ENCODE measurements around the gene RPS14. TPM values are rescaled to one million over a fixed set of nuclear protein-coding genes. Genes with fewer than 3 reads are reported as not detected.

The RPS14 gene
- total RNA-seq, 1 donor from 2014 or later, result 1,465 TPM

- peak; percentile 58 for TF ChIP-seq CTCF (IDR thresholded peaks at IDR 0.05; ENCODE audit: partially characterized antibody, unreplicated experiment)
- Mint-ChIP-seq H3K4me1 (ENCODE audit: low read depth, unreplicated experiment) (no peaks in the 10 kb centered on the region), H3K4me3 (ENCODE audit: unreplicated experiment) (no peak overlapping the region), H3K27ac (ENCODE audit: unreplicated experiment) (no peak overlapping the region), H3K9me3 (ENCODE audit: unreplicated experiment) (peaks cover 4% of the 10 kb centered on the region), H3K27me3 (ENCODE audit: unreplicated experiment) (no peaks in the 10 kb centered on the region), H3K36me3 (ENCODE audit: unreplicated experiment) (peaks cover 5% of the 10 kb centered on the region)
- DNase-seq, result peak; percentile 58
Observed at GRCh38 chr5:150438873-150439546, 10.5 kb downstream of the RPS14 start.

GRCh38 chr5:150436141-150436680, 13.3 kb downstream of the RPS14 start:
- H3K27ac Mint-ChIP-seq (ENCODE audit: unreplicated experiment), result no peak overlapping the region
- no peaks in the 10 kb centered on the region for H3K36me3 Mint-ChIP-seq (ENCODE audit: unreplicated experiment)
- no peaks in the 10 kb centered on the region for H3K9me3 Mint-ChIP-seq (ENCODE audit: unreplicated experiment)
- peak; percentile 91 for TF ChIP-seq CTCF (IDR thresholded peaks at IDR 0.05; ENCODE audit: partially characterized antibody, unreplicated experiment)
- H3K4me1 Mint-ChIP-seq (ENCODE audit: low read depth, unreplicated experiment), result no peaks in the 10 kb centered on the region
- DNase-seq, result peak; percentile 91
- H3K4me3 Mint-ChIP-seq (ENCODE audit: unreplicated experiment), result no peak overlapping the region
- peaks cover 3% of the 10 kb centered on the region for H3K27me3 Mint-ChIP-seq (ENCODE audit: unreplicated experiment)

- peaks cover 4% of the 10 kb centered on the region for H3K36me3 Mint-ChIP-seq (ENCODE audit: unreplicated experiment)
- DNase-seq, result no peak
- peaks cover 2% of the 10 kb centered on the region for H3K9me3 Mint-ChIP-seq (ENCODE audit: unreplicated experiment)
- H3K27ac Mint-ChIP-seq (ENCODE audit: unreplicated experiment), result no peak overlapping the region
- no peaks in the 10 kb centered on the region for H3K4me1 Mint-ChIP-seq (ENCODE audit: low read depth, unreplicated experiment)
- TF ChIP-seq CTCF (IDR thresholded peaks at IDR 0.05; ENCODE audit: partially characterized antibody, unreplicated experiment), result no peak
- H3K27me3 Mint-ChIP-seq (ENCODE audit: unreplicated experiment), result peaks cover 5% of the 10 kb centered on the region
- no peak overlapping the region for H3K4me3 Mint-ChIP-seq (ENCODE audit: unreplicated experiment)
Observed at GRCh38 chr5:150434464-150434863, 15.1 kb downstream of the RPS14 start.

- H3K9me3 Mint-ChIP-seq (ENCODE audit: unreplicated experiment), result peaks cover 2% of the 10 kb centered on the region
- H3K27me3 Mint-ChIP-seq (ENCODE audit: unreplicated experiment), result peaks cover 8% of the 10 kb centered on the region
- H3K4me1 Mint-ChIP-seq (ENCODE audit: low read depth, unreplicated experiment), result no peaks in the 10 kb centered on the region
- no peak overlapping the region for H3K4me3 Mint-ChIP-seq (ENCODE audit: unreplicated experiment)
- peaks cover 5% of the 10 kb centered on the region for H3K36me3 Mint-ChIP-seq (ENCODE audit: unreplicated experiment)
- TF ChIP-seq CTCF (IDR thresholded peaks at IDR 0.05; ENCODE audit: partially characterized antibody, unreplicated experiment), result no peak
- DNase-seq, result no peak
- H3K27ac Mint-ChIP-seq (ENCODE audit: unreplicated experiment), result no peak overlapping the region
Observed at GRCh38 chr5:150431574-150431973, 18.0 kb downstream of the RPS14 start.

- Mint-ChIP-seq H3K27ac (ENCODE audit: unreplicated experiment) (no peak overlapping the region), H3K27me3 (ENCODE audit: unreplicated experiment) (peaks cover 8% of the 10 kb centered on the region), H3K9me3 (ENCODE audit: unreplicated experiment) (peaks cover 2% of the 10 kb centered on the region), H3K4me3 (ENCODE audit: unreplicated experiment) (no peak overlapping the region), H3K4me1 (ENCODE audit: low read depth, unreplicated experiment) (no peaks in the 10 kb centered on the region), H3K36me3 (ENCODE audit: unreplicated experiment) (peaks cover 5% of the 10 kb centered on the region)
- no peak for TF ChIP-seq CTCF (IDR thresholded peaks at IDR 0.05; ENCODE audit: partially characterized antibody, unreplicated experiment)
- DNase-seq, result no peak
Observed at GRCh38 chr5:150431048-150431447, 18.5 kb downstream of the RPS14 start.
